Mesenchymal stem cell (in vitro differentiated cells and primary cell): ENCODE results near the gene PDHX.

Source experiments
- DNase-seq: peaks from one replicate; pipeline ENCODE4 v3.0.0-alpha.2; 2013
- H2AFZ ChIP-seq: one replicate; pipeline ENCODE4 v1.6.1; 2013; ENCODE audit warnings: low read depth, mild to moderate bottlenecking, control low read depth, inconsistent platforms, low read length, moderate library complexity
- H2AK5ac ChIP-seq: 2 replicates; pipeline ENCODE4 v1.6.1; 2013; ENCODE audit warnings: low read length, moderate library complexity, mild to moderate bottlenecking, inconsistent platforms; ENCODE audit not compliant: severe bottlenecking
- H2BK120ac ChIP-seq: one replicate; pipeline ENCODE4 v1.6.1; 2013; ENCODE audit warnings: low read depth, mild to moderate bottlenecking, inconsistent platforms, low read length, moderate library complexity
- H2BK12ac ChIP-seq, 2 experiments: one replicate each; pipeline ENCODE4 v1.6.1; 2013; ENCODE audit warnings: inconsistent platforms in 2 of 2, low read length in 2 of 2, mild to moderate bottlenecking in 2 of 2, moderate library complexity in 2 of 2, control low read depth in 1 of 2
- H2BK15ac ChIP-seq: one replicate; pipeline ENCODE4 v1.6.1; 2013; ENCODE audit warnings: mild to moderate bottlenecking, low read depth, inconsistent platforms; ENCODE audit not compliant: poor library complexity, severe bottlenecking
- H2BK5ac ChIP-seq: 2 replicates; pipeline ENCODE4 v1.6.1; 2013; ENCODE audit warnings: low read depth, mild to moderate bottlenecking, low read length, control low read depth, inconsistent platforms; ENCODE audit not compliant: poor library complexity, severe bottlenecking
- H3K14ac ChIP-seq, 2 experiments: one replicate each; pipeline ENCODE4 v1.6.1; 2013; ENCODE audit warnings: inconsistent platforms in 2 of 2, low read length in 2 of 2, control low read depth in 1 of 2, mild to moderate bottlenecking in 1 of 2, moderate library complexity in 1 of 2
- H3K18ac ChIP-seq, 2 experiments: one replicate each; pipeline ENCODE4 v1.6.1; 2013; ENCODE audit warnings: inconsistent platforms in 2 of 2, low read length in 2 of 2, control low read depth in 1 of 2, low read depth in 1 of 2, mild to moderate bottlenecking in 1 of 2
- H3K23ac ChIP-seq, 2 experiments: one replicate each; pipeline ENCODE4 v1.6.1; 2013; ENCODE audit warnings: inconsistent platforms in 2 of 2, low read length in 2 of 2, mild to moderate bottlenecking in 2 of 2, moderate library complexity in 2 of 2, control low read depth in 1 of 2
- H3K27ac ChIP-seq: 2 replicates; pipeline ENCODE4 v1.5.1; 2013; ENCODE audit warnings: mild to moderate bottlenecking, moderate library complexity, low read length, control low read depth, inconsistent platforms; ENCODE audit not compliant: poor library complexity, severe bottlenecking
- H3K27me3 ChIP-seq, 2 experiments: 2 replicates each; pipeline versions ENCODE4 v1.6.1 to v1.7.0; 2013; ENCODE audit warnings: low read length in 2 of 2, mild to moderate bottlenecking in 2 of 2, moderate library complexity in 2 of 2, control low read depth in 1 of 2, inconsistent platforms in 1 of 2; ENCODE audit not compliant: control insufficient read depth in 1 of 2, insufficient read depth in 1 of 2
- H3K36me3 ChIP-seq, 2 experiments: 2 replicates each; pipeline versions ENCODE4 v1.6.1 to v1.7.0; 2013; ENCODE audit warnings: low read length in 2 of 2, control low read depth in 1 of 2, inconsistent platforms in 1 of 2, low read depth in 1 of 2, mild to moderate bottlenecking in 1 of 2; ENCODE audit not compliant: insufficient read depth in 2 of 2, control insufficient read depth in 1 of 2
- H3K4ac ChIP-seq, 2 experiments: one replicate each; pipeline ENCODE4 v1.6.1; 2013; ENCODE audit warnings: inconsistent platforms in 2 of 2, low read length in 2 of 2, mild to moderate bottlenecking in 2 of 2, moderate library complexity in 2 of 2, control low read depth in 1 of 2, low read depth in 1 of 2
- H3K4me1 ChIP-seq: 2 replicates; pipeline ENCODE4 v1.6.1; 2013; ENCODE audit warnings: low read depth, low read length, control low read depth; ENCODE audit not compliant: control insufficient read depth, insufficient read depth
- H3K4me2 ChIP-seq: 2 replicates; pipeline ENCODE4 v1.6.1; 2013; ENCODE audit warnings: low read length, mild to moderate bottlenecking, inconsistent platforms; ENCODE audit not compliant: poor library complexity, severe bottlenecking
- H3K4me3 ChIP-seq, 2 experiments: 2 replicates each; pipeline versions ENCODE4 v1.5.1 to v1.7.0; 2013; ENCODE audit warnings: low read length in 2 of 2, mild to moderate bottlenecking in 2 of 2, control low read depth in 1 of 2, low read depth in 1 of 2; ENCODE audit not compliant: insufficient read depth in 1 of 2
- H3K79me1 ChIP-seq: replicated peaks from 2 replicates; pipeline ENCODE4 v1.6.1; 2013; ENCODE audit warnings: mild to moderate bottlenecking, control low read depth, low read length, inconsistent platforms; ENCODE audit not compliant: poor library complexity, severe bottlenecking
- H3K9ac ChIP-seq: 2 replicates; pipeline ENCODE4 v1.7.0; 2013; ENCODE audit warnings: mild to moderate bottlenecking, low read length, moderate library complexity
- H3K9me3 ChIP-seq: 2 replicates; pipeline ENCODE4 v1.7.0; 2013; ENCODE audit warnings: mild to moderate bottlenecking, low read length; ENCODE audit not compliant: control insufficient read depth
- H4K8ac ChIP-seq: one replicate; pipeline ENCODE4 v1.6.1; 2013; ENCODE audit warnings: inconsistent platforms, mild to moderate bottlenecking, low read length, moderate library complexity
- H4K91ac ChIP-seq: one replicate; pipeline ENCODE4 v1.6.1; 2013; ENCODE audit warnings: mild to moderate bottlenecking, low read length, inconsistent platforms
- whole genome bisulfite sequencing: methylation state at CpG from one replicate; pipeline ENCODE4 v1.1.7; 2013; ENCODE audit warnings: mixed read lengths; 5-methylcytosine and 5-hydroxymethylcytosine counted together

PDHX gene

GRCh38 chr11:34924714-34925113 is 8.3 kb downstream of the PDHX start:
- Histone ChIP-seq H4K8ac (no peak overlapping the region), H3K4me1 (no peaks in the 10 kb centered on the region), H3K79me1 (peaks cover 12% of the 10 kb centered on the region), H3K36me3 (peaks cover 0 to 20% of the 10 kb centered on the region in 2 experiments), H2AK5ac (no peak overlapping the region), H3K9ac (peak overlapping the region; percentile 83), H3K9me3 (no peaks in the 10 kb centered on the region), H2BK15ac (no peak overlapping the region), H3K27me3 (no peaks in the 10 kb centered on the region), H2BK5ac (no peak overlapping the region), H3K14ac (no peak overlapping the region), H2BK120ac (no peak overlapping the region), H3K23ac (no peak overlapping the region), H3K4me3 (no peak overlapping the region), H3K18ac (no peak overlapping the region), H3K4ac (no peak overlapping the region), H3K4me2 (no peak overlapping the region), H3K27ac (no peak overlapping the region), H2AFZ (no peak overlapping the region), H2BK12ac (no peak overlapping the region), H4K91ac (no peak overlapping the region)
- no peak for DNase-seq
- WGBS = no CpG with 5 or more reads among the region's 3 CpGs

DNA sequence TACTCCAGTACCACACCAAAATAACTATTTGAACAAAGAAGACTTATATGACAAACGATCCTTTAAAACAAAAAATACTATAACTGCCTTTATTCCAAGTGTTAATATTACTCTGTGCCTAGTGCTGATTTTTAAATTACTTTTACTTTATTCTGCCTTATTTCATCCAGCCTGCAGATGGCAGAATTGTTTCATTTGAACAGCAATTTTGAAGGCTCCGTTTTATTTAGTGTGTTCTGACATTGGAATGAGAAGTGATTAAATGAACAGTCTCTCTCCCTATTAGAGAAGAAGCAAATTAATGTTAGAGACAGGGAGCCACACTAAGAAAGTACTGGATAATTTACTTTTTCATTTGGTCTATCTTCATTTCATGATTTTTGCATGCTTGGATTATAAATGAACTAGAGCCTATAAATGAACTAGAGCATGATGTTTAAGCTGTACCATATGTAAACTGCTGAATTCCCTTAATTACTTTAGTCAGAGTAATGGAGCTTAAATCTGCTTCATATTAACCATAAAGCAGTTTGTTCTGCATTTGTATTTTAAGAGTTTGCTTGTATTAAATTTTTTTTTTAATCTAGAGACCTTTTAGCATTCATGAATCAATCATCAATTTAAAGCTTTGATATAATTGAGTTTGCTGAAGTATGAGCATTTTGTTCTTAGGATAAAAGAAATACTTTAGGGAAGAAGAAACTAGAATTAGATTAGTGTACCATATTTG is 9.8 kb downstream of the PDHX start:
- H3K4me2 ChIP-seq = no peak overlapping the region
- no peak overlapping the region for H2BK12ac ChIP-seq
- H2BK120ac ChIP-seq = no peak overlapping the region
- peaks cover 0 to 8% of the 10 kb centered on the region in 2 experiments for H3K36me3 ChIP-seq
- WGBS = 0% methylated on average over 1 of the region's 2 CpGs
- no peaks in the 10 kb centered on the region for H3K9me3 ChIP-seq
- no peak overlapping the region for H2AFZ ChIP-seq
- H2BK15ac ChIP-seq = no peak overlapping the region
- no peak overlapping the region for H3K27ac ChIP-seq
- H3K4me1 ChIP-seq = peaks cover 2% of the 10 kb centered on the region
- no peak overlapping the region for H4K91ac ChIP-seq
- H4K8ac ChIP-seq = no peak overlapping the region
- H3K79me1 ChIP-seq = peaks cover 14% of the 10 kb centered on the region
- H2AK5ac ChIP-seq = no peak overlapping the region
- H3K27me3 ChIP-seq = no peaks in the 10 kb centered on the region
- no peak overlapping the region for H2BK5ac ChIP-seq
- no peak overlapping the region for H3K4ac ChIP-seq
- peak overlapping the region in 1 of 2 experiments; percentile 2 for H3K4me3 ChIP-seq
- H3K14ac ChIP-seq = no peak overlapping the region
- H3K9ac ChIP-seq = peak overlapping the region; percentile 83
- no peak overlapping the region for H3K23ac ChIP-seq
- H3K18ac ChIP-seq = no peak overlapping the region
- DNase-seq = peak; percentile 69

DNA sequence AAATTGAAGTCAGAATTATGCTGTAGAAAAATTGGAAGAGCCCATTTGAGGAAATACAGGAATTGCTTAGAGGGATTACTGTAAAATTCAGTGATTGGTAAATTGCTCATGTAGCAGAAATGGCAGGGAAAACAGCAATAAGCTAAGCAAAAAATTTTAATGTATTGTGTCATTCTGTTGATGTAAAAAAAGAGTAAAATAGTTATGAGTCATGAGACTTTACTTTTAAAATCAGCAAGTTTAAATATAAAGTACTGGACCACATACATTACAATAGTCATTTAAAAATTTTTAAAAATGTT is 10.4 kb downstream of the PDHX start:
- no peak overlapping the region for H2AFZ ChIP-seq
- no peak overlapping the region for H3K18ac ChIP-seq
- no peak overlapping the region for H3K23ac ChIP-seq

GRCh38 chr11:34928268-34928959 is 12.0 kb downstream of the PDHX start:
- Histone ChIP-seq H3K14ac (no peak overlapping the region), H4K91ac (no peak overlapping the region), H2AFZ (no peak overlapping the region), H3K9ac (peak overlapping the region; percentile 27), H3K27ac (no peak overlapping the region), H3K27me3 (no peaks in the 10 kb centered on the region), H3K18ac (no peak overlapping the region), H3K4me1 (peaks cover 2% of the 10 kb centered on the region), H2BK120ac (no peak overlapping the region), H3K9me3 (no peaks in the 10 kb centered on the region), H3K4me2 (no peak overlapping the region), H4K8ac (no peak overlapping the region), H2BK15ac (no peak overlapping the region), H3K23ac (no peak overlapping the region), H2BK5ac (no peak overlapping the region), H3K79me1 (peaks cover 7% of the 10 kb centered on the region), H3K4me3 (no peak overlapping the region), H3K36me3 (peaks cover 0 to 22% of the 10 kb centered on the region in 2 experiments), H2AK5ac (no peak overlapping the region), H2BK12ac (no peak overlapping the region), H3K4ac (no peak overlapping the region)
- no peak for DNase-seq
- 56% methylated on average over 2 of the region's 3 CpGs for WGBS

More for the DNA sequence above, 10.4 kb downstream of the PDHX start:
- Histone ChIP-seq H3K4ac (no peak overlapping the region), H3K14ac (no peak overlapping the region), H2BK12ac (no peak overlapping the region), H3K36me3 (peaks cover 0 to 12% of the 10 kb centered on the region in 2 experiments), H2BK15ac (no peak overlapping the region), H3K4me3 (no peak overlapping the region), H3K4me2 (no peak overlapping the region), H3K9ac (peak overlapping the region; percentile 70), H3K4me1 (peaks cover 2% of the 10 kb centered on the region), H2AK5ac (no peak overlapping the region), H3K27ac (no peak overlapping the region), H4K91ac (no peak overlapping the region), H4K8ac (no peak overlapping the region), H2BK120ac (no peak overlapping the region), H3K79me1 (peaks cover 10% of the 10 kb centered on the region), H3K9me3 (no peaks in the 10 kb centered on the region), H3K27me3 (no peaks in the 10 kb centered on the region), H2BK5ac (no peak overlapping the region)
- peak; percentile 50 for DNase-seq
